HG02798 (cell line): ENCODE data around the gene PLCB3.

ENCODE experiments used
- ATAC-seq: cut with Tn5 transposase; IDR thresholded peaks from one replicate; pipeline ENCODE4 v1.9.1; 2021; ENCODE audit warnings: mild to moderate bottlenecking; ENCODE audit not compliant: unreplicated experiment, poor library complexity

PLCB3 gene

GRCh38 chr11:64247729-64248531 is 3.4 kb upstream of the PLCB3 start:
- ATAC-seq: no peak

- ATAC-seq: no peak
These were observed 2.8 kb upstream of the PLCB3 start for GRCh38 chr11:64248578-64248977.

DNA sequence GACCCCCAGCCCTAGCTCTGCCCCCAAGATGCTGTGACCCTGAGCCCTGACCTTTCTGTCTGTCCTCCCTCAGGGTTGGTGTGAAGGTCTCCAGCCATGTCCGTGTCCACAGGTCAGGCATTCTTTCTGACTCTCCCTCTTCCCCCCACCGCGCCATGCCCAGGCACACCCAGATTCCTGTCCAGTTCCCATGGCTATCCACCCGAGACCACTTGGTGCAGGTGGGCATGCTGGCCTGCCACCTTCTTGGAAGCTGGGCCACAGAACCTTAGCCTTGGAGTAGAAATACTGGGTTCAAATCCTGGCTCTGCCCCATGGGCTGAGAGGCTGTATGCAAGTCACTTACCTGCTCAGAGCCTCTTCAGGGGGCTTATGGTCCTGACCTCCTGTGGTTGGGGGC is 2.3 kb upstream of the PLCB3 start:
- no peak for ATAC-seq

DNA sequence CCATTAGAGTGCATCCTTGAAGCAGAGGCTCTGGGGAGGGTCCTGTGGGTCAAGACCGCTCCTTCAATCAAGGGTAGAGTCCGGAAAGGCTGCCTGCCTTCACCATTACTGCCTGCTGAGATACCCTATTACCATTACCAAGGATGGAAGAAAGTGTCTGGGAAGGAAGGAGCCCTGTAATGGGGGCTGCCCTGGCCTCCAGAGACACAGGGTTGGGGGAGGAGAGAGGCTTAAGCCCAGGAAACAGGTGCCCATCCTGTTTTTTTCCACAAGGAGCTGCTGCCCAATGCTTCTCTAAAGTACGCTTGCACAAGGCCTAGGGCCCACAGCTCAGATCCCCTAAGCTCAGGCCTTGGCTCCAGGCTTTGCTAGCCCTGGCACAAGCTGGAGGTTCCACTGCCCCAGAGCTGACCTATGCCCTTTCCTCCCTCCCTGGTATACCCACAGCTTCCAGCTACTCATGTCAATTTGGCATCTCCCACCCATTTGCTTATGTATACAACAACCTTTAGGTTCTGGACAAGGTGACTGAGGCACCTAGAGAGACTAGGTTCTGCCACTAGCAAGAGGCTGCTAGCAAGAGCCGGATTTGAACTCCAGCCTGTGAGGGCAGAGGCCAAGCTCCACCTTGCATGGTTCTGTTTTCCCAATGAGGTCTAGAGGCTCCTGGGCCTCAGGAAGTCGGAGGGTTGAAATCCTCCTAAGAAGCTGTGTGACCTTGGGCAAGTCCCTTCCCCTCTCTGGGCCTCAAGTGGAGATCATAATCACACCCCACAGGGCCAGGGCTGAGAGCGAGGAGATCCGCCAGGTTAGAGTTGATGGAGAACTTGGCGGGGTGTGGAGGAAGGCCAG is 1.5 kb upstream of the PLCB3 start:
- ATAC-seq: no peak

- no peak for ATAC-seq
These were observed 815 bp upstream of the PLCB3 start for GRCh38 chr11:64250415-64251015.

GRCh38 chr11:64251753-64252002 is 348 bp downstream of the PLCB3 start:
- no peak for ATAC-seq

- no peak for ATAC-seq
These were observed 908 bp downstream of the PLCB3 start for GRCh38 chr11:64252003-64252872.

GRCh38 chr11:64253043-64253442 is 1.7 kb downstream of the PLCB3 start:
- no peak for ATAC-seq

DNA sequence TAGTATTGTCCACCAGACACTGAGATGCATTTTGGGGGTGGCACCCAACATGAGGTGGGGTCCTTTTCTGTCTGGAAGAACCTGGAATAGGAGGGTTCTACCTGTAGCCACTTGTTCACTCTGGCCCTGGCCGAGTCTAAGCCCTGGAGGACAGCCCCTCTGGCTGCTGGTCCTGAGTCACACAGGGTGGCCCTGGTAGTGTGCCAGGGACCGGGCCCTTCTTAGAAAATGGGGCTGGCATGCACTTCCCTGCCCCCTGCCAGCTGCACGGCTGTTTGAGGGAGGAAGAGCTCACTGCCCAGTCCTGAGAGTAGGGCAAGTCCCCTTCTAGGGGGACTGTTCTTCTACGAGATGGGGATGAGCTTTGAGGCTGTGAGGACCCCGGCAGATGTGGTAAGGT is 2.2 kb downstream of the PLCB3 start:
- ATAC-seq: no peak

- ATAC-seq: no peak
These were observed 3.0 kb downstream of the PLCB3 start for GRCh38 chr11:64254326-64254725.

DNA sequence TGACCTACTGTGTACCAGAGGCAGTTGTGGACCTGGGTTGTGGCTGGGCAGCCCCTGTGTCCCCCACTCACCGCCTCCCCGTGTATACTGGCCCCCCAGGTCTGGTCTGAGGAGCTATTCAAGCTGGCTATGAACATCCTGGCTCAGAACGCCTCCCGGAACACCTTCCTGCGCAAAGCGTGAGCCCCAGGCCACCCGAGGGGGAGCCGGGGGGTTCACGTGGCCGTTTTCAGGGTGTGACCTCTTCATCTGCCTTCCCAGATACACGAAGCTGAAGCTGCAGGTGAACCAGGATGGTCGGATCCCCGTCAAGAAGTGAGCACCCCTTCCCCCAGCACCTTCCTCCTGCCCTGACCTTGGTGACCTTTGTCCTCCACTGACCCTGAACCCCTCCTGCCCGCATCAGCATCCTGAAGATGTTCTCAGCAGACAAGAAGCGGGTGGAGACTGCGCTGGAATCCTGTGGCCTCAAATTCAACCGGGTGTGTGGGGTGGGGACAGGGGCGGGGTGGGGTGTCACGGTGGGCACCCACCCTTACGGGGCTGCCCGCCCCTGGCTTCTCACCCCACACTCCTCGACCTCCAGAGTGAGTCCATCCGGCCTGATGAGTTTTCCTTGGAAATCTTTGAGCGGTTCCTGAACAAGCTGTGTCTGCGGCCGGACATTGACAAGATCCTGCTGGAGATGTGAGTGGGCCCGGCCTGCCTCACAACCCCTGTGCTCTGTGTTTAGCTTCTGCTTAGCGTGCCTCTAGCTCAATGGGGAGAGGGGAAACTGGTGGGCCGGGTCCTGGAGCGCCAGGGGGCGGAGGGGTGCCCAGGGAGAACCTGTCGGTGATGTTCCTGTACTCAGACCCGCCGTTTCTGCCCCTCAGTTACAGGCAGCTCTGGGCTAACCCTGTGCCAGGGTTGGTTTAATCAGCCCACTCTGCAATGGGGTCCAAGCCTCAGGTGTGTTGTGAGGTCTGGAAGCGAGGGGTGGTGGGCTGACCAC is 4.1 kb downstream of the PLCB3 start:
- ATAC-seq: no peak

DNA sequence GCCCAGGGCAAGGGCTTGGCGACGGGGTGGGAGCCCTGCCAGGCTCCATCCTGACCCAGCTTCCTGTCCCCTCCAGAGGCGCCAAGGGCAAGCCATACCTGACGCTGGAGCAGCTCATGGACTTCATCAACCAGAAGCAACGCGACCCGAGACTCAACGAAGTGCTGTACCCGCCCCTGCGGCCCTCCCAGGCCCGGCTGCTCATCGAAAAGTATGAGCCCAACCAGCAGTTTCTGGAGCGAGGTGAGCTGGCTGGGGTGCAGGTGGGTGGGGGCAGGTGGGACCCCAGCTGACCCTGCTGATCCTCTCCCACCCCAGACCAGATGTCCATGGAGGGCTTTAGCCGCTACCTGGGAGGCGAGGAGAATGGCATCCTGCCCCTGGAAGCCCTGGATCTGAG is 5.0 kb downstream of the PLCB3 start:
- no peak for ATAC-seq

- no peak for ATAC-seq
These were observed 7.0 kb downstream of the PLCB3 start for GRCh38 chr11:64258356-64258755.

- ATAC-seq: no peak
These were observed 7.7 kb downstream of the PLCB3 start for GRCh38 chr11:64258946-64259532.

DNA sequence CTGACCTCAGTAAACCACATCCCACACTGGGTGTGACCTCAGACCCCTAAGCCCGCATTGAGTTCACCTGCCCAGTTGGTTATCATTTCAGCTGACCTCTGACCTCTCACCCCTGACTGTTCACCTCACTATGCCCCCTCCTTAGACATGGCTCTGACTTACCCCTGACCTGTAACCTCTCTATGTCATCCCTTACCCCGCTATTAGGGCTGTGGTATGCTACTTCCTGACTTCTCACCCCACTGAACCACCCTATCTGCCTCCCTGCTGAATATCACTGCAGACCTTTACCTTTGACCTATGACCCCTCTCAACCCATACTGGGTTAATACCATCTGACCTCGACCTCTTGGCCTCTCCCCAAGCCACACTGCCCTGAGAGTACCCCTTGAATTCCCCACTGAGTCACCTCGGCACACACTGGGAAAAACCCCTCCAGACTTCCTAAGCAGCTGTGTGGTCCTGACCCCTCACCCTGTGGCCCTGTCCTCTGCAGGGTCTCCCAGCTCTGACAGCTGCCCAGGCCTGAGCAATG is 8.3 kb downstream of the PLCB3 start:
- ATAC-seq: no peak

DNA sequence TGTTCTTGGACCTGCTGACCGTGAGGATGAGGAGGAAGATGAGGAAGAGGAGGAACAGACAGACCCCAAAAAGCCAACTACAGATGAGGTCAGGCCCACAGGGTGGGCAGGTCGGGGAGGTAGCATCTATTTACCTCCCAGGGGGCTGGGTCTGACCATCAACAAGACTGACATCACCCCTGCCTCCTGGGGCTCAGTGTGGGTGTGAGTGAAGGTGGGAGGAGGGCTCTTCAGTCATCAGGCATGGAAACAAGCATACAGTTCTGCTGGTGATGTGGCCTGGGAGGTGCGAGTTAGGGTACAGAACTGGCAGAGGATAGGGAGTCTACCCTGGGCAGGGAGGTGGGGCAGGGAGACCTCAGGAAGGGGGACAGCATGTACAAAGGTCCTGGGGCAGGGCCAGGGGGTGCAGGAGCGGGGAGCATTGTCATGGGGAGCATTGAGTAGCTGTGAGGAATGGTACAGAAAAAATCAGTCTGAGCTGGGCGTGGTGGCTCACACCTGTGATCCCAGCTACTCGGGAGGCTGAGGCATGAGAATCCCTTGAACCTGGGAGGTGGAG is 8.9 kb downstream of the PLCB3 start:
- no peak for ATAC-seq

DNA sequence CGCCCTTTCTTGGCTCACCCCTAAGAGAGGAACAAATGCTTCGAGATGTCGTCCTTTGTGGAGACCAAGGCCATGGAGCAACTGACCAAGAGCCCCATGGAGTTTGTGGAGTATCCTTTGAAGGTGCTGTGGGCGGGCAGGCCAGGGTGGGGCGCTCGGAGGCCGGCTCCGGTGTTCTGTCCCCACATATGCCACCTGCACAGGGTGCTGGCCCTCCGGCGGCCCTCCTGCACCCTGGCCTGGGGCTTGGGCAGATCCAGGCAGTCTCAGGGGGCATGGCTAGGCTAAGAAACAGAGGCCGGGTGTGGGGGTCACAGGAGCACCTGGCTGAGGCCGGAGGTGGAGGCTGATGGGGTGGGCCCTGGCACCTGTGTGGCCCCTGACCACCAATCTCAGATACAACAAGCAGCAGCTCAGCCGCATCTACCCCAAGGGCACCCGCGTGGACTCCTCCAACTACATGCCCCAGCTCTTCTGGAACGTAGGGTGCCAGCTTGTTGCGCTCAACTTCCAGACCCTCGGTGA is 10.3 kb downstream of the PLCB3 start:
- ATAC-seq: no peak
